DOHH2 (cell line): ENCODE measurements around the gene SYNDIG1.

Source experiments
- CTCF ChIP-seq: fragments of 200-600 bp; sonication (generic); IDR thresholded peaks from one replicate; pipeline ENCODE4 v1.5.1; 2014; ENCODE audit warnings: antibody characterized with exemption, mild to moderate bottlenecking, low read depth, low read length; ENCODE audit not compliant: poor library complexity, severe bottlenecking
- EZH2phosphoT487 ChIP-seq: fragments of 200-600 bp; sonication (generic); IDR thresholded peaks from 2 replicates; pipeline ENCODE4 v1.6.1; 2017; ENCODE audit warnings: borderline replicate concordance, mild to moderate bottlenecking, antibody characterized with exemption, low read length, moderate library complexity, mixed read lengths

DNA sequence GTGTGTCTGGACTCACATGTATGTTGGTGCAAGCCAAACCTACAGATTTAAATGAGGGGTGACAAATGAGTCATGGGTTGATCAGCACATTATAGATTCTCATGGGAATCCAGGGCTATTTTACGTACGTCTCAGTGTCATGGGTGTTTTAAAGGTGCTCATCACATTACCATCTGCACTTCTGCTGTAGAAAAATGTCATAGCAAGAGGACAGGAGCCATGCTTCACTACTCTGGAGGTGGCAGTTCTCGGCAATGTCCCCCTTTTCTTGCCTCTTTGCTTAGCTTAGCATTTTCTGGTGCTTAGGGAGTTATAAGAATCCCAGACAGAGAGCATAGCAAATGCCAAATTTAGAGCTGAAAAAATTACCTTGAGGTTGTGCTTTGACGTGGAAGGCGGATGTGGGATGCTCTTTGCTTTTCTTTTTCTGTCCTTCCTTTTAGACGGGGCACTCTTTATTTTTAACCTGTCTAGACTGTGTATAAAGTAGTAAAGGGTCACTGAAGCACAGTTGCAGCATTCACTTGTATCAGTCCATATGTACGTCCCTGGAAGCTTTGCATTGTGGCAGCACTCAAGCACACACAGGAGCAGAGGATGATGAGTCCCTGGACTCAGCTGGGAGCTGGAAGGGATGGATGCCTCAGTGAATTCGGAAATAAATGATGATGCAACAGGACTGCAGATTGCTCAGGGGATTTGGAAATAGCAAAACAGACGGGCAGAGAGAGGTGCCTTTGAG lies 139.7 kb downstream of the SYNDIG1 start:
- TF ChIP-seq CTCF: no peak
- no peak for TF ChIP-seq EZH2phosphoT487
